ENCODE results near the gene AFMID.
"Not testable (repeated sequence)": the region's sequence is repeated elsewhere in the genome, so short reads cannot be mapped to it uniquely, and the experiment has no call there.

Gene AFMID

GRCh38 chr17:78239489-78239931 lies 52.3 kb downstream of the AFMID start:
- DNase-seq, result no peak

GRCh38 chr17:78240012-78240655 lies 53.0 kb downstream of the AFMID start:
- DNase-seq, result no peak

GRCh38 chr17:78240839-78241238 lies 53.7 kb downstream of the AFMID start:
- no peak for DNase-seq

- no peak for DNase-seq
Measured at GRCh38 chr17:78241277-78242023, 54.3 kb downstream of the AFMID start.

DNA sequence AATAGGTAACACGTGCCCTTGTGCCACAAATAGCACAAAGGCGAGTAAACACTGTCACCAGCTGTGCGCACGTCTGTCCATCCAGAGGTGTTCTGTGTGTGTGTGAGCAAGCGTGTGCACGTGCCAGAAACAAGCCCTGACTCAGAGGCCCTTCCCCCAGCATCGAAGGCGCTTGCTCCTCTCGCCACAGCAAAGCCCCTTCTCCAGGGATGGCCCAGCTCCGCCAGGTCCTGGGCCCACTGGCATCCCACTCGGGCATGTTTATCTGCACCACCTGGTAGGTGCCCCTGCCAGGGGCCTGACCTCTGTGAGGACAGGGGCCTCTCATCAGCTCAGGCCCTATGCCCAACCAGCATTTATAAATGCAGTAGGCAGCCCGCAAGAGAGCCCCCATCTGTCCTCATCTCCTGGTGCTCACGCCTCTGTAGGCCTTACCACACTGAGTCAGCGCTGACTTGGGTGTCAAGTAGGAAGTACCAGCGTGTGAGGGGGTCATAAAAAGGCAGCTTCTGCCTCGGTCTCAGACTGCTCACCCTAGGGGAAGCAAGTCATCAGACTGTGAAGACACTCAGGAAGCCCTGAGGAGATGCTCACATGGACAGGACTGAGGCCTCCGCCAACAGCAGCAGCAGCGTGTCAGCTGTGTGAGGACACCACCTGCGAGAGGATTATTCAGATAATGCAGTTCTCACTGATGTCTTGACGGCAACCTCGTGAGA lies 55.0 kb downstream of the AFMID start:
- DNase-seq, result no peak

GRCh38 chr17:78247304-78247703 lies 60.1 kb downstream of the AFMID start:
- no peak for DNase-seq

GRCh38 chr17:78248051-78248914 lies 61.1 kb downstream of the AFMID start:
- no peak for DNase-seq

DNA sequence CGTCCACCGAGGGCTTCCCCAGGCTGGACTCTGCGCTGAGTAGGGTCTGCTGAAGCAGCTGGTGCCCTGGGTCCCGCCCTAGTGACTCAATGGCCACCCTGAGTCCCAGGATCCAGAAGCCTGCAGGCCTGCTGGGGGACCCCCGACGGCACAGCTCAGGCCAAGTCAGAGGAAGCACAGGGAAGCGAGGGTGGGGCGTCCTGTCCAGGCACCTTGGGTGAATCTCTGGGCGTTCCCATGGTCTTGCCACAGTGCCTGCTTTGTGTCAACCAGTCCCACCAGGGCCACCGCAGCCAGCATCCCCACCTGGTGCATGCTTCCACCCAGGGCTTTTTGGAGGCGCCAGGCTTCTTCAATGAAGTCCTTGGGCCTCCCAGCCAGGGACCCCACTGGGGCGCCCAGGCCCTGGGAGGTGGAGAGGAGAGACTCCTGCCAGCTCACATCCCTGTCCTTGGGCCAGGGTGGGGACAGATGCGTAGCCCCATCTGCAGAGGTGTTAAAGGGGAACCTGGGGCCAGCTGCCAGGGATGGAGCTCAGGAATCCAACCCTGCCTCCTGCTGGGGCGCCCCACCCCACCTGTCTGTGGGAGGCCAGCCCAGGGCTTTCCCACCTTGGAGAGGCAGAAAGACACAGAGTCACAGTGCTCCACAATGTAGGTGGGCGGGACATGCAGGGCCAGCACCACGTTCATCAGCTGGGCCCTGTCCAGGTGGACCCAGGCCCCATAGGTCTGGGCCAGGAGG lies 62.1 kb downstream of the AFMID start:
- peak; percentile 18 for DNase-seq

- DNase-seq, result peak; percentile 30
Measured at GRCh38 chr17:78249818-78250806, 63.0 kb downstream of the AFMID start.

DNA sequence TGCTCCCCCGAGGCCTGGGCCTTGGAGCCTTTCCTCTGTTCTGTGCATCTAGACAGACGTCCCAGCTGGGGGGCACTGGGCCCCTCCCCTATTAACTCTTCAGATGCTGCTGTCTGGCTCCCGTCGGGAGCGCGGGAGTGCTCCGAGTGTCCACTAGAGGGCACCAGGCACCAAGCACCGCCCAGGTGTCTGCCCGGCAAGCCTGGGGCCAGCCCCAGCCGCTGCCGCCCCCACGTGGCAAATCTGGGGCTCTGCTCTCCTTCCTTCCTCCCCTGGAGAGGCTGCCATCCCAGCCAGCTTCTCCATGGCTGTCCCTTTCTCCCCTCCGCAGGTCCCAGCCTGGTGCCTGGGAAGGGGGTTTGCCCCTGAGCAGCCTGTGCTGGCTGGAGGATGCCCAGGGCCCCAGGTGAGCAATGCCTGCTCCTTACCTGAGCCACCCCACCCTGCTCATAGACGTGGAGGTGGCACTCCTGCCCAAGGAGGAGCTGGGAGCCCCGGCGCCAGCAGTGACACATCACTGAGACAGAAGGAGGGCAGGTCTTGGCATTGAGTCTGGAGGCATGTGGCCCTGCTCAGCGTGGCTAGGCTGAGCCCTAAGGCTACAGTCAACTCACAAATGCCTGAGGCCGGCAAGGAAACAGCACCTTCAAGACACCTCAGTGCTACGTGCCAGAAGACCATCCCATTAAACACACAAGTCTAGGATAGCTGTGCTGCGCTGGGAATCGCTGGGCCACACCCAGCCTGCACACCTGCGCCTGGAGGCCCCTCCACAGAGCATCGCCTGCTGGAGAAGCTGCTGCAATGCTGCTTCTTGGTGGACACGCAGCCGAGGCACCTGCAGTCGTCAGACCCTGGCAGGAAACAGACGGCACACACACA lies 64.0 kb downstream of the AFMID start:
- DNase-seq, result peak; percentile 88

DNA sequence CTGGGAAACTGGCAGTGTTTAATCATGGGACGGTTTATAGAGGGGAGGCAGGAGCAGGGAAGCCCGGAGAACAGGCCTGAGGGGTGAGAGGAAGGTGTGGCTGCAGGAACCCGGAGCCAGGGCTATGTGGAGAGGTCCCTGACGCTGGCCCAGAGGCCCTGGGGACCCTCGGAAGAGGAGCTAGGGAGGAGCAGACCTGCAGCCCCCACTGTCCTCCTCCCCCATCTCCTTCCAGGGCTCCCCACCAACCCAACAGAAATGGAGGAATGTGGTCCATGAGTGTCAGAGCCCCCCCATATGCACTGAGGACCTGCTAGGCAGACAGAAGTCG lies 64.6 kb downstream of the AFMID start:
- peak; percentile 31 for DNase-seq

DNA sequence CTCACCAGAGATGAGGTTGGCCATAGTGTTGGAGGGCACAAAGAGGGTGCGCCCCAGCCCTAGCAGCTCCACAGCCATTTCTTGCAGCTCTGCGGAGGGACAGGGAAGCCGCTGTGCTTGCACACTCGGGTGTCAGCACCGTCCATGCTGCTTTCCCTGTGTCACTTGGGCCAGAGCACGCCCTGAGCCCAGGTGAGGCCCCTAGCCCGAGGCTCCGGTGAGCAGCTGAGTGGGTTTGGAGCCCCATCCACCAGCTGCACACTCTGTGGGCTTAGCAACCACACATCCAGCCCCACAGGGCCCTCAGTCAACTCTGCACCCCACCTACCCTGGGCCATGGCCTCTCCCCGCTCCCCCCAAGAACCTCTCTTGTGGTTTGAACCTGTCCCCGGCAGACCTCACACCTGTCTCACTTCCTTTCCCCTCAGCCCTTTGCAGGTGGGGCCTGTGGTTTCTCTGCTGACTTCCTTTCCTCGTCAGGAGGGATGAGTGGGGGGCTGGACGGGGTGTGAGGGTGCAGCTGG lies 65.0 kb downstream of the AFMID start:
- peak; percentile 18 for DNase-seq

- DNase-seq, result peak; percentile 25
Measured at GRCh38 chr17:78252701-78253635, 65.8 kb downstream of the AFMID start.

DNA sequence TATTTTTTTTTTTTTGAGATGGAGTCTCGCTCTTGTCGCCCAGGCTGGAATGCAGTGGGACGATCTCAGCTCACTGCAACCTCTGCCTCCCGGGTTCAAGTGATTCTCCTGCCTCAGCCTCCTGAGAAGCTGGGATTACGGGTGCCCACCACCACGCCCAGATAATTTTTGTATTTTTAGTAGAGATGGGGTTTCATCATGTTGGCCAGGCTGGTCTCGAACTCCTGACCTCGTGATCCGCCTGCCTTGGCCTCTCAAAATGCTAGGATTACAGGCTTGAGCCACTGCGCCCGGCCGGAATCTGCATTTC lies 66.4 kb downstream of the AFMID start:
- DNase-seq, result not testable (repeated sequence)

DNA sequence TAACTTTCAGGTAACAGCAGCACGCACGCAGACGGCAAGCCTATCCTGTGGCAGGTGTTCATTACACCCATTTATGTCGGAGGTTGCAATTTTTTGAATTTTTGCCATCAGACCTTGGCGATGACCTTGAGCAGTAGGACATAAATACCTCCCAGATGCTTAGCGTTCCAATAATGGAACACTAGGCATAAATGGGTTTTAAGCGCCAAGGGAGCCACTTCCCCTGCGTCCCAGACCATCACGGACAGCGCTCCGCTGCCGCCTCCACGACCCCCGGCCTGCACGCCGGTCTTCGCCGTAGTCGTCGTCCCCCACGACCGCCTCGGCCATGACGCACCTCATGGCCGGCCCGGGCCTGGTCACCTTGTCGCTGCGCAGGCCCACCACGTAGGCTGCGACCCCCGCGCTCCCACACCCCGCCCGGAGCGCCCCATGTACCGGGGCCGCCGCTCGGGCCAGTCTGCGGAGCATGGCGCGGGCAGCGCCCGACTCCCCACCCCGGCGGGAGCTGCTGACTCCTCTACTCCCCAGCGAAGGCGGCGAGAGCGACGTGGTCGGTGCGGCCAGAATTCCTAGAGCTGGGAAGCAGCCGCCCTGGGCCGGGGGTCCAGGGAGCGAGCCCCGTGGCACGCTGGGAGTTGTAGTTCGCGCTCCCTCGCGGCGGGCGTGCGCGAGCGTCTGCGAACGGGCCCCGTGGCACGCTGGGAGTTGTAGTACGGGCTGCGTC lies 66.9 kb downstream of the AFMID start:
- peak; percentile 94 for DNase-seq

- DNase-seq, result peak; percentile 23
Measured at GRCh38 chr17:78255029-78255656, 68.0 kb downstream of the AFMID start.

- DNase-seq, result peak; percentile 18
Measured at GRCh38 chr17:78255953-78256706, 69.0 kb downstream of the AFMID start.
